ENCODE data around the gene C8A.

C8A gene

DNA sequence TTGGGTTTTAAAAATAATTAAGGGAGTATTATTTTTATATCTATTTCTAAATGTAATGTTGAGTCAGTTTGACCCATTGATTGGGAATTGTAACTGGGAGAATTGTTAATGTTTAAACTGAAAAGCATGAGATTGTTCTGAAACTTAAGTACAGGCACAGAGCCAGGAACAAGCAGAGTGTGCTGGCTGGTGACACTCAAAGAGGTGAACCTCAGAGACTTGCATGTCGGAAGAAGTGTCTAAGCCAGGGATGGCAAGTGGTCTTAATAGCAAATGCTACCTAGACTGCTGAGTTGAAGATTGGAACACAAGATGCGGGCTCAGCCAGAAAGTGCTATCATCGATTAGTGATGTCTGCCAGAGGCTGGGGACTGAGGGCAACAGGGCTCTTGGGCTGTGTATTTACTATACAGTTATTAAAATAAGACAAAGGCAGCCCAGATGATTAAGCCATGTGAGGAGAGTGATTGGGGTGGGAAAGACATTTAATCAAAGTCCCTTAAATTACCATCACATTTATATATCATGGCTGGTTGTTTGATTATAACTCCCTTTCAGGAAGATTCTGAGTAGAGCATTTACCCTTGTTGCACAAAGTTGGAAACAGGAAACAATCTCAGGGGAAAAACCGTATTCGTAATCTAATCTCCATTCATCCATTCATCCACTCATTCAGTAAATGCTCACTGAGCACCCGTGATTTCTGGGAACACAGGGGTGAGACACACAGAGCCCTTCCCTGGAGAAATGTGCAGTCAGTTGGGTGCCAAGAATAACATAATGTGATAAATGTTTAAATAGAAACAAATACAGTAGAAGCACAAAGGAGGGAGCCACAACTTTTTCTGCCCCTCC lies 42.8 kb downstream of the C8A start:
- DNase-seq: no peak

DNA sequence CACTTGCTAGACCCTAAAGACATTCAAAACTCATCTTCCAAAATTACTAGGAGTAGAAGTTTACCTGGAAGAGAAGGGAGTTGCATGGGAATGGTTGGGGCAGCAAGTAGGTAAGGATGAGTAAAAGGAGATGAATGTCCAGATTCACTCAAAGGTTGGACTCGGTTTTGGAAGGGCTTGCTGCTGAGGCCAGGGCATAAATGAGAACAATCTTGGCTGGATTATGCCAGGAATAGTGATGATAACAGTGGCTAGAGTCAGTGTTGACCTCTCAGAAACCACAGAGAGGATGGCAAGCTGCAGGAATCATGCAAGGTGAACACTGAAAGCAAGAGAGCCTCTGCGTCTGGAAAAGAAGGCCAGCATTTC lies 43.4 kb downstream of the C8A start:
- DNase-seq: no peak

DNA sequence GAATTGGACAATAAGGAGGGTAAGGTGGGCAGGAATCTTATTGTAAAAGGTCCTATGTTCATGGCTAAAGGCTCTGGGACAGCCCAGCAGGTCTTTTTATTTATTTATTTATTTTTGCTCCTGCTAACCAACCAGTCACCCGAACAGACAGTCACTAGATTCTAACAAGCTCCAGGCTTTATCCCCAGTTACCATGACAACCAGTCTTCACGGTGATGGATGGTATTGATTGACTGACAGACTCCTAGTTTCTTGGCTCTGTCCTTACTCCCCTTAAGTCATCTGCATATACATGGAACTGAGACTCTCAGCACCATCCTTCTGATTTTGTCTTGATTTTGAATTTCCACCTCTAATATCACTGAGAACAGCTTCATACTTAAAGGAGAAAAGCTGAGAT lies 44.3 kb downstream of the C8A start:
- DNase-seq: no peak

DNA sequence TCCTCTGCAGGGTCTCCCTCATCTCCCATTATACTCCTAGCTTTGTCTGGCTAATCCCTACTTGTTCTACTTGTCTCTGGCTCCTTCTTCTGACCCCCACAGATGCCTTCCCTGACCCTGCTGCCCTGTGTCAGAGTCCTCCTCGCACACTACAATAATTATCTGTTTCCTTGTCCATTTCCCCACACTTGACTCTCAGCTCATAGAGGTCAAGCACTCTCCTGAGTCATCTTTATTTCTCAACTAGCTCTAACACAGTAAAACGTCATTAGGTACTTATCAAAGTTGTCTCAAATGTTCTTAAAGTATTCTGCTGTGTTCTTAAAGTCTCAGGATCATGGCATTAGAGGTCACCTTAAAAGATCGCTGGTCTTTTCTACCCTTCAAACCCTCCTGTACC lies 47.1 kb downstream of the C8A start:
- DNase-seq: no peak

DNA sequence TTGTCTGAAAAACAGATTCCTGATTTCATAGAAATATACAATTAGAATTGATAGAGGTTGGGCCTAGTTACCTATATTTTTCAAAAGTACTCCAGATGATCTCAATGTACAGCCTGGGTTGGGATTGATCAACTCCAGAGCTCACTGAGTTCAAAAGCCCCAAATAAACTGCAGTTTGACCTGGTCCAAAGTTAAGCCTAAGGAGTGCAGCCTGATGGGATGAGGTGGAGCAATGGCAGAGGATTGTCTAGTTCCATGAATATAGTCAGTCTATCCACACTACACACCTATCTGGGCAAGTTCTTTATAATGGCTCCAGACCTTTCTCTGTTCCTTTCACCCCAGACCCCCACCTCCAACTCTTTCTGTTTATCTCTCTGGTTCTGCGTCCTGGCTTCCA lies 49.2 kb downstream of the C8A start:
- no peak for DNase-seq

DNA sequence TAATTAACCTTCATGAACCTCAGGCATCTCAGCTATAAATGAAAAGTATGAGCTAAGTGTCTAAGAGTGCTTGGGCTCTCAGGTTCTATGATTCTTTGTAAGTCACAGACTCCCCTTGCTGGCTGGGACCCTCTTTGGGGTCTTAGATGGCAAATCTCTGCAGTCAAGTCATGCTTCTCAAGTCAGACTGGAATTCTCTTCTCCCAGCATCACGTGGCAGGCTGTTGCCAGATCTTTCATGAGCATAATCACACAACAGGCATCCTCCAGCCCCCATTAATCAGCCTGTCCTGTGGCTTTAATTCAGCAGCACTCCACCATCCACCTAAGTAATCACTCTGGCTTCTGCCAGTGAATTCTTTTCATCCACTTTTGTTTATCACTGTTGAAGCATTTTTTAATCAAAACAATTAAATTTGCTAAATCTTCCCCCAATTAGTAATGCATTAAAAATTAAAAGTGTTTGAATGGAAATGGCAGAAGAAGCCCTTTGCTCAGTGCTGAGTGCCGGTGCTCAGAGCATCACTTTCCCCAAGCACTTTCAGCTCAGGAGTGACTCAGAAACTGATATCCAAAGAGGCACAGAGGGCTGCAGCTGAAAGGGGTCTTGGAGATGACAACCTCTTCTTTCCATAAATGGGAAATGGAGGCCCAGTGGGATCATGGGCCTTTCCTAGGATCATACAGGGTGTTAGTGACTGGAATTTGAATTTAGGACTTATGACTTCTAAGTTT lies 50.2 kb downstream of the C8A start:
- DNase-seq: no peak

DNA sequence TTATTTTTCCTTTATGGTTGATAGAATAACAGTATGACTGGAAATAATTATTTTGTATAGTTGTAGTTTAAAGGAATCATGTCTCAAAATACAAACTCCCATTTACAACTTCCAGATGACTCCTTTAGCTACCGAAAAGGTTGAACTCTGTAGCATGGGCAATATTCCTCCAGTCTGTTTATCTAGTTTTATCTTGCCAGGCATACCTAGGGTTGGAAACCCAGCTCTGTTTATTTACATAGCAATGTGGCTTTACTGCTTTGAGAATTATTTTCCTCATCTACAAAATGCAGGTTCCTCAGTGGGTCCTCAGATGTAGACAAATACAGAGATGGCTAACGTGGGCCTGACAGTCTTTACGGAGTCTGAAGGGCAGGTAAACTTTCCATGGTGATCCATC lies 51.1 kb downstream of the C8A start:
- DNase-seq: no peak

DNA sequence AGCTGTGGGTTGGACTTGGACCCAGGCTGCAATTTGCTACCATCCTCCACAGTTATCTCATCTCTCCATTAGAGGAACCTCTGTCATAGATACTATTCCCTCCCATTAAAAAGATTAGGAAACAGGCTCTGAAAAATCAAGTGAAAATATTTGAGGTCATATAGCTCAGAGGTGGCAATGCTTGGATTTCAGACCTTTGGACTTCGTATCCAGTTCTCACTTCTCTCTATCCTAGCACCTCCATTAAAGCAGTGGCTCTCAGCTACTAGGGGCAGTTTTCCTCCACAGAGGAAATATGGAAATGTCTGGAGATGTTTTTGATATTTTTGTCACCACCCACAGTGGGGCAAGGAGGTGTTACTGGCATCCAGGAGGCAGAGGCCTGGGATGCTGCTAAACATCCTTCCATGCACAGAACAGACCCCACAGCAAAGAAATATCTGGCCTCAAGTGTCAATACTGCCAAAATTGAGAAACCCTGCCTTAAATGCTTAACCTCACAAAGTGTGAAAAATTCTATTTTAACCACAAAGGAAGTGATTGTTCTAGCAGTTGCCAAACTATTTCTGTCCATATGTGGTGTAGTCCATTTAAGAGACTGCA lies 54.1 kb downstream of the C8A start:
- DNase-seq: no peak

DNA sequence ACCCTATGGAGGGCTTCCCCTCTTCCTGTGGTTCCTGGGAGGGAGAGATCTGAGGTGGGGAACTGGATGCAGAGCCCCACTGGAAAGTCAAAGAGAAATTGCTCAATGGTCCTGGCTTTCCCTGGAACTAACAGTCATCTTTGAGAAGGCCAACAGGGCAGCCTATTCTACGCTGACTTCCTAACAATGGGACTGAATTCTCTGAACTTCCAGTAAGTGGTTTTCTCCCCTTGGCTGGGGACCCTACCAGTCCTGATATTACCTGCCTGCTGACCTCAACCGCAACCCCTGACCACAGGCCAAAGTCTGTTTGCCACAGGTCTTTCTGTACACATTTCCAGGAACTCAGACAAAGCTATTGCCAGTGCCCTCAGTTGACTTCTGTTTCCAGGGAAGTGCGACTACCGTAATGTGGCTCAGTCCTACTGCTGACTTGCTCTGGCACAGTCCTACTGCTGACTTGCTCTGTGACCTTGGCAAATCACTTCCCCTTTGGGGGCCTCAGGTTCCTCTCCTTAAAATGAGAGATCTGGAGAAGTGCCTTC lies 55.9 kb downstream of the C8A start:
- DNase-seq: no peak

DNA sequence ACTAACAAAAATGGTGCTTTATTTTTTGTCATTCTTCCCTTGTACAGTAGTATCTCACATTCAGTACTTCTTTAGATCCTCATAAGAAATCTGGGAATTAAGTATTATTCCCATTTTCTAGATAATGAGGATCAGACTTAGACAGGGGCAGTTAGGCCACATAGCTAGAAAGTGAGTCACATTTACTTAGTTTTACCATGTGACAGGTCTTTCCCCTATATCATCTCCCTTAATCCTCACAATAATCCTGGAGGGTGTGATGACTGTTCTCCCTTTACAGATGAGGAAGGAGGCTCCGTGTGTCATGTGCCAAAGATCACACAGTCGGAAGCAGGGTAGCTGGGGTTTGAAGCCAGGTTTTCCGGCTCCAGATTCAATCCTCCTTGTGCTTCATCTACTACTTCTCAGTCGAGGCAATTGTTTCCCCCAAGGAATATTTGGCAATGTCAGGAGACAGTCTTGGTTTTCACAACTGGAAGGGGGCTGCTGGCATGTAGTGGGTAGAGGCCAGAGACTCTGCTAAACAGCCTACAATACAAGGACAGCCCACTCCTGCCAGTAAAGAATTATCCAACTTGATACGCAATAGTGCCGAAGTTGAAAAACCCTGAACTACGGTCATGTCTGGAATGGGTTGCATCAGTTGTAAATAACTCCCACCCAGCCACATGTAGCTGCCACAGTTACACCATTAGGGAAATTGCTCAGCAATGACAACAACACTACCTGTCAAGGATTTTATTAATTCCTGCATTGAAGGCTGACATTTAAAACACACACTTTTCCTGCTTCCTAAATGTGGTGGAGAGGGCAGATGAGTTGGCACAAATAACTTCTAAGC lies 56.7 kb downstream of the C8A start:
- DNase-seq: no peak

DNA sequence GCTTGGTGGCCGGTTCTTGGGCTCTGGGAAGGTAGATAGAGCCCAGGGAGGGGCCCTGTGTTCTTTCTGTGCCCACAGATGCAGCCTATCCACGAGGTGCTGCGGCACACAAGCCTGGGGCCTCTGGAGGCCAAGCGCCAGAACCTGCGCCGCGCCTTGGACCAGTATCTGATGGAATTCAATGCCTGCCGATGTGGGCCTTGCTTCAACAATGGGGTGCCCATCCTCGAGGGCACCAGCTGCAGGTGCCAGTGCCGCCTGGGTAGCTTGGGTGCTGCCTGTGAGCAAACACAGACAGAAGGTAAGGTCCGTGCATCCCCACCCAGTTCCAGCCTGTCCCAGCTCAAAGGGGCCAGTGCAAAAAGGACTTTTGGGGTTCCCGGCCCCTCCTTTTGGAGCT lies 57.7 kb downstream of the C8A start:
- no peak for DNase-seq

DNA sequence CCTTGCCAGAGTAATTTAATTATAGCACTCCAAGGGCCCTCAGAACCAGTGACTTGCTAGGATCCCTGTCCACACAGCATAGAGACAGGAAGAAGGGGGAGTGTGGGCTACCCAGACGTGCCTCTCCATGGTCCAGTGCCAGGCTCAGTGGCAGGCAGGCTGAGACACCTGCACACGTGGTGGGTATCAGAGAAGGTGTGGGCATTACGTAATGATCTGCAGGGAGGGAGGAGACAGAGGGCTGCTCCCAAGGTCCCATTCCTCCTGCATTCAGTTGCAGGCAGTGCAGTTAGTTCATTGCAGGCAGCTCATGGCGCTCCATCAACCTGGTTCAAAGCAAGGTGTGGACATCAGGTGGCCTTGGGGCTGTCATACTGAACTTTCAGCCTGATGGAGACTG lies 61.4 kb downstream of the C8A start:
- no peak for DNase-seq

DNA sequence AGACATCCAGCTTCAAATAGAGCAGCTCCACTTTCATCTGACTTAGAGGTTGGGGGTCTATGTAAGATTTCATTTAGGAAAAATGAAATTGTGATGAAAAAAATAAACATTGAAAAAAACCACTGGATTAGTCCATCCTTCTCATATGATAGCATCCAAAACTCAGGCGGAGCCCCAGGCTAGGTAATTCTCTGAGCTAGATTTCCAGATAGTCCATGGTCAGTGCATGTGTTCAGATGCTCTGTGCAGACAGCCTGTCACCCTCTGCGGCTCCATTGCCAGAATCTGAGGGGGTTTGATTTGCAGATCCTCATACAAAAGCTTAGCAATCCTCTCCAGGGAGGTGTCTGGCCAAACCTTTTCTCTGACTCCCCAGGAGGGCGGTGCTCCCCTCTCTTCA lies 62.0 kb downstream of the C8A start:
- no peak for DNase-seq

DNA sequence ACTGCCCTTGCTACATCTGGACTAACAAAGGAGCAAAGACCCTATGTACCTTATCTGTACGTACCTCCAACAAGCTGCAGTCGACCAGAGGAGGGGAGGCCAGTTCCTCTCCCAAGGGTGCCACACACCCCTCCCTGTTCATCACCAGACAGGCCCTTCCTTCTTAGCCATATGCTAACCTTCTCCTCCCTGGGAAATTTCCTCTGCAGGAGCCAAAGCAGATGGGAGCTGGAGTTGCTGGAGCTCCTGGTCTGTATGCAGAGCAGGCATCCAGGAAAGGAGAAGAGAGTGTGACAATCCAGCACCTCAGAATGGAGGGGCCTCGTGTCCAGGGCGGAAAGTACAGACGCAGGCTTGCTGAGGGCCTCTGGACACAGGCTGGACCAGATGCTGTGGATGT lies 62.8 kb downstream of the C8A start:
- no peak for DNase-seq

DNA sequence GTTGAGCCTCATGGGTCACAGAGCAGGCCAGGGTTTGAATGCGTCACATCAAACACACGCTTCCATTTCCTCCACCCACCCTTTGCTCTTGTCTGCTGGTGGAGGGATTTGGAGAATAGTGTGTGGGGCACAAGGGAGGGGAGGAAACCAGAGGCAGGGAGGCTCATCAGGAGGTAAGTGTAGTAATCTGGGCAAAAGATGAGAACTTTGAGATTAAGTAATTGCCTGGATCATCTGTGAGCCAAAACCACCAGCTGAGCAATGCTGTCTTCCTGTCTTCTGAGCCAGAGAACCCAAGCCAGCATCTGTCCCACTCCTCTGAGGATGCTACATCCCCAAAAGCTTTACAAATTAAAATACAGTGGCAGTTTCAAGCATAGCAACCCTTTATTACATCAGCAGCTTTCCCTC lies 66.0 kb downstream of the C8A start:
- DNase-seq: no peak

DNA sequence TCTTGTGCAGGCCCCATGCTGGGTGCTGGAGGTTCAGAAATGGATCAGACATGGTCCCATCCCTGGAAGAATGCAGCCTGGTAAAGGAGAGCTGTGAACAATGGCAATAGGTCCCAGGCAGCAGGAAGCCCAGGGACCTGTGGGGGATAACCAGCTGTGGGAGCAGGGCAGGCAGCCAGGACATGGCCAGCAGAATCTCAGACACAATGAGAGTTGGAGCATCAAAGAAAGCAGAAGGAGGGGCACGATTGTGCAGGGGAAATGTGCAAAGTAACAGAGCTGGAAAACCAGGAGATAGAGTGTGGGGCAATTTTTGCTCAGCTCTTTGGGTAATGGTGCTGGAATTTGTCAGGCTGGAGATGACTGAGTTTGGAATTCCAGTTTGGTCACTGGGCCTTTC lies 66.9 kb downstream of the C8A start:
- DNase-seq: no peak

DNA sequence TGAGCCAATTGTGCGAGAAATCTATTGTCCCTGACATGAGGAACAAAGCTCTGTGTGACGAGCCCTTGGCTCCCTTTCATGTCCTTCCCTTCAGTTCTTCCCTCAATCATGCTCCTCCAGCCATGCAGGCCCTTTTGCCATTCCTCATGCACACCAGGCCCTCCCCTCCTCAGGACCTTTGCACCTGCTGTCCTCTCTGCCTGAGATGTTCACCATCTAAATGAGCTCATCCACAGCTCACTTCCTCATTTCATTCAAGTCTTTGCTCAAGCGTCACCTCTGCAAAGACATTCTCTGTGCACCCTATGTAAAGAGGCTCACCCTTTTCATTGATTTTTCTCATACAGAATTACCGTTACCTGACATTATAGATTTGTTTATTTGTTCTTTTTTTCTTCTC lies 67.5 kb downstream of the C8A start:
- no peak for DNase-seq

DNA sequence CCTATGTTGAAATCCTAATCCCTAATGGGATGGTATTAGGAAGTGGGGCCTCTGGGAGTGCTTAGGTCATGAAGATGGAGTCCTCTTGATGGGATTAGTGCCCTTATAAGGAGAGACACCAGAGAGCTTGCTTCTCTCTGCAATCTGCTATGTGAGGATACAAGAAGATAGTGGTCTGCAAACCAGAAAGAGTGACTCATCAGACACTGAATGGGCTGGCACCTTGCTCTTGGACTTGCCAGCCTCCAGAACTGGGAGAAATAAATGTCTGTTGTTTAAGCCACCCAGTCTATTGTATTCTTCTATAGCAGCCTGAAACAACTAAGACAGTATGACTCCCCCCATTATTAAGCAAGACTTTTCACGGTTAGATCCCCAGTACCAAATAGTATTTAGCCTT lies 67.9 kb downstream of the C8A start:
- no peak for DNase-seq

DNA sequence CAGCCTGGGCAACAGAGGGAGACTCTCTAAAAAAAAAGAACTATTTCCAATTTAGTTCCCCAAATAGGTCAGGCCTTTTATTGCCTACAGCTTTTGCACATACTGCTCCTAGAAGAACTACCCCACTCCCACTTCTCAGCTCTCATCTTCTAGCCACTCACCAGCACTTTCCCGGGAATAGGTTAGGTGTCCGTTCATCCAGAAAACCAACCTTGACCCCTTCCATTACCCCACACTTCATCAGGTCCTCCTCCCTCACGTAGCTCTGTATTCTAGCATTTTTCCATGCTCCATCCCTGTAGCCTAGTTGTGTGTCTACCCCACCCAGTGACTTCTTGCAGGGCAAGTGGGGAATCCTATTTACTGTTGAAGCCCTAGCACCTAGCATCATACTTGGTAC lies 68.6 kb downstream of the C8A start:
- DNase-seq: no peak

DNA sequence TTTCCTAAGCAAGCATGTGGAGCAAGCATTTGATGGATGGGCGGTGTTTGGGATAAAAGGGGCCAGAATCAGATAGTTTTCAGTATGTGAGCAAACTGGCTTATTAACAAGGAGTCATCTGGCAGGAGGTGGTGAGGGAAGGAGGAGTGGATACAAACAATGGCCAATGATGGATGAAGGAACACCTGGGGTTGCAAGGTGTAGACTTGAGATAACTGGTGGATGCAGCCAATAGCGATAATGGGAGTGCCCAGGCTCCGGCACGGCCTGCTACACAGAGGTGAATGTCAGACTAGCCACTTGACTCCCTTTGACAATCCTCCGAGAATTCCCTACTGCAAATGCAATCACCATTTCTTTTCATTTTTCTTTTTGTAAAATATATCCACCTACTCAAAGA lies 69.5 kb downstream of the C8A start:
- no peak for DNase-seq

DNA sequence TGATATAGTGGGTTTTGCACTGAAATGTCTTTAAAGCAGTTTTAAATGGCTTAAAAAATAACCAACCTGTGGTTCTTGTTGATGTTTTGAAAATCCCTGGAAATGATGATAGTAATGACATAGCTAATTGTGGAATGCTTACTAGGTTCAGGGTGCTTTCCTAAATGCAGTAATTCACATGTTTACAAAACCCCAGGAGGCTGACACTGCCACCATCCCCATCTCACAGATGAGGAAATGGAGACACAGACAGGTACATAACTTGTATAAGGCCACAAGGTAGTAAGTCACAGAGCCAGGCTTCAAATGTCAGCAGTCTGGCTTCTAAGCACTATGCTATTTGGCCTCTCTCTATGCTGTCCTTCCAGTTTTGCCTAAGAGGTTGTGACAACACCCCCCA lies 70.6 kb downstream of the C8A start:
- DNase-seq: no peak

DNA sequence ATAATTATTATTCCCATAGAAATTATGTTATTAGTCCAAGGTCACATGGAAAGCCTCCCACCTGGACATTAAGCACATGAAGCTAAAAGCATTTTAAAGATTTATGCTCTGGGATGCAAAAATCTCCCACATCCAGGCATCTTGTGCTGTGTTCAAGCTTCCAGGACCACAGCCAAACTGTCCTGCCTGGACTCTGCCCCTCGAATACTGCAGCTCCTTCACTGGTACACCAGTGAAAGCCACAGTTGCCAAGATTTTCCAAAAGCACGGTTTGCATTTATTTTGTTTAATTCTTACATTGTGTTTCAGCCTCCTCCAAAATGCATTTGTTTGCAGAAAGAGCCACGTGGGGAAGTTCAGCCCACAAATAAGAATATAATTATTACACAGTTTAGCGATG lies 72.6 kb downstream of the C8A start:
- DNase-seq: no peak

DNA sequence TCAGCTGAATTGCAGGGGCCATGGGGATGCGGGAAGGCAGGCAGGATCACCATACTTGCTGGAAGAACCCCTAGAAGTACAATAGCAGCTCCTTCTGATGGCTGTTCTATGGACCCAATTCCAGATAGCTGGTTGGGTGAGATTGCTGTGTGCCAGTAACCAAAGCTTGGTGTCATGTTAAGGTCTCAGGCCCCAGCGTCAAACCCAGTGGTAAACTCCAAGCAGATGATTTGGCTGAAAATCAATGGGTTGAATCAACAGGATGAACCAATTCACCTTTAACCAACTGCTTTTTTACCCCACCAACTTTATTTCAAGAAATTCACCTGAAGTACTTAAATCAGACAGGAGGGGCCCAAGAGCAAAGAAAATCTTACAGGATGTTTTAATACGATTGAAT lies 73.4 kb downstream of the C8A start:
- no peak for DNase-seq

Measured in amniotic stem cell (primary cell).